Superior temporal gyrus (tissue), 1 donor: ENCODE data around the gene CEP43.

Source experiments
- DNase-seq: peaks from one replicate; pipeline ENCODE4 v3.0.0-alpha.2; 2016; ENCODE audit errors: extremely low spot score

The CEP43 gene

GRCh38 chr6:166966268-166966667 lies 32.9 kb upstream of the CEP43 start:
- no peak for DNase-seq

DNA sequence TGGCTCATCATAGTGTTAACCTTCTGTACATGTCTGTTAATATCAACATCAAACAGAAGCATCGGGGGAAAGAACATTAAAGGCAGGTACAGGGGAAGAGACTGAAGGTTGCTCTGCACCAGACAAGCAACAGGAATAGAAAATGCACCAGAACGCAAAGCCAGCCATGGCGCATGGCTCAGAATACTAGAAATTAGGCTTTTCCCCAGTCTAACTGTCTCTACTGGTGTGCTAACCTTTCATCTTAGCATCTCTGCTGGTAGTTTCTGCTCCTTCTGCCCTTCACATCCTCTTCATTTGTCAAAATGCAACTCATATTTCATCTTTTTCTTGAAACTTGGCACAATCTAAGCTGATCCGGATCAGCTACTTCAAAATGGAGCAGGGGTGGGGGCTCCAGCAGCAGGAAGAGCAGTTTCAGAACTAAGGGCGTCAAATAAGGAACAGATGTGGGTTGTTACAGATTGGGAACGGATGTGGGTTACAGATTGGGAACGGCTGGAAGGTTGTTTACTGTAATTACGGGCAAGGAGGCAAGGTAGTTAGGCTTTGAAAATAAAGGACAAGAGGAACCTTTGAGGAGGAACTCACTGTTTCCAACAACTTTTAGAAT lies 29.7 kb upstream of the CEP43 start:
- DNase-seq: no peak

DNA sequence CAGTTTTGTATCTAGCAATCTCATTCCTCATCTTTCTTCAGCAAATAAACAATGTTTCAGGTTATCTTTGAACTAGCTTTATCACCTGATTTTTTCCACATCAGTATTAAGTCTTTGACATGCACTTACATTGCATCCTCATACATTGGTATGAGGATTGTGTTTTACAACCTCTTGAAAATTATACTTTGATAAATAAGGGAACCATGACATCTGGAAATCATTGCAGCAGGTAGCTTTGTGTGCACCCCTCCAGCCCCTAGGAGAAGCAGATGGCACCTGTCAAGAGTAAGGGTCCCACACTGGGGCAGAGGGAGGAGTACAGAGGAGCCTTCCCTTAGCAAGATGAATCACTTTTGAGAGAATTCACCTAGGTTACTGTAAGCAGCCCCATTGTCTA lies 29.1 kb upstream of the CEP43 start:
- DNase-seq: no peak

GRCh38 chr6:166970776-166971175 lies 28.4 kb upstream of the CEP43 start:
- no peak for DNase-seq

GRCh38 chr6:166971271-166971670 lies 27.9 kb upstream of the CEP43 start:
- DNase-seq: no peak

DNA sequence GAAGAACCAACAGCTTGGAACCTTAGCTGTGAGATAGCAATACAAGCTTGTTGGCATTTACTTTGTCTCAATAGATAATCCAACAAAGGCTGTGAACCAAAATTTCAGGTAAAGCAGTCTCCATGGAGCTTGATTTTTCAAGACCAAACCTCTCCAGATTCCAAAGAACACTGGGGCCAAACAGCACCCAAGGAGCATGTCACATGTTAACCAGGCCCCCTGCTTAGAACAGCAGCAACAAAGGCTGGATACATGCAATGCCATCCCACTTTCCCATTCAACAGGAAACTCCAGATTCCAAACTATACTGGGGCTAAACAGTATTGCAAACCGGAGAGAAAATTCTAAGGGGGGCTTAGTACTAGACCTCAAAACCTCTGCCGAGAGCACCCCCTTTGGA lies 27.1 kb upstream of the CEP43 start:
- no peak for DNase-seq

GRCh38 chr6:166976636-166977035 lies 22.6 kb upstream of the CEP43 start:
- DNase-seq: no peak

- no peak for DNase-seq
Measured at GRCh38 chr6:166977621-166978525, 21.3 kb upstream of the CEP43 start.

- no peak for DNase-seq
Measured at GRCh38 chr6:166980738-166981137, 18.5 kb upstream of the CEP43 start.

- DNase-seq: no peak
Measured at GRCh38 chr6:166987448-166987847, 11.7 kb upstream of the CEP43 start.

- DNase-seq: no peak
Measured at GRCh38 chr6:166987930-166988329, 11.3 kb upstream of the CEP43 start.

- no peak for DNase-seq
Measured at GRCh38 chr6:166988674-166989201, 10.5 kb upstream of the CEP43 start.

GRCh38 chr6:166989427-166990032 lies 9.7 kb upstream of the CEP43 start:
- peak; percentile 76 for DNase-seq

GRCh38 chr6:166996406-166996805 lies 2.8 kb upstream of the CEP43 start:
- no peak for DNase-seq

DNA sequence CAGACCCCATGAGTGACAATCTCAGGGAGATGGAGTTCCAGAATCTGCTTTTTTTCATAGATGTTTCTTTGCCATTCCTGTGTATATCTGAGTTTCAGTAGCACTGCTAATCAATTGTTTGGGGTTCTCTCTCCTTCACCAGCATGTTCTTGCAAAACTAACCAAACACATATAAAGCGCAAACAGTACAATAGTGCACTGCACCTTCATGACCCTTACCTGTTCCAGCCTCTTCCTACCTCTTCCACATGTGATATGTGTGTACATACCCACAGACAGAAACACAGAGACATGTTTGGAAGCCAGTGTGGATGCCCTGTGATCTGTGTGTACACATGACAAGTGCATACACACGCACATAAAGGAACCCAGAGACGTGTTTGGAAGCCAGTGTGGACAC lies 1.8 kb upstream of the CEP43 start:
- no peak for DNase-seq

- peak; percentile 53 for DNase-seq
Measured at GRCh38 chr6:166997768-166998255, 1.4 kb upstream of the CEP43 start.

- no peak for DNase-seq
Measured at GRCh38 chr6:166998256-166999144, 697 bp upstream of the CEP43 start.

GRCh38 chr6:166999884-167000253 lies 672 bp downstream of the CEP43 start:
- DNase-seq: no peak

- DNase-seq: no peak
Measured at GRCh38 chr6:167000759-167001158, 1.6 kb downstream of the CEP43 start.

GRCh38 chr6:167005350-167006159 lies 6.4 kb downstream of the CEP43 start:
- no peak for DNase-seq

DNA sequence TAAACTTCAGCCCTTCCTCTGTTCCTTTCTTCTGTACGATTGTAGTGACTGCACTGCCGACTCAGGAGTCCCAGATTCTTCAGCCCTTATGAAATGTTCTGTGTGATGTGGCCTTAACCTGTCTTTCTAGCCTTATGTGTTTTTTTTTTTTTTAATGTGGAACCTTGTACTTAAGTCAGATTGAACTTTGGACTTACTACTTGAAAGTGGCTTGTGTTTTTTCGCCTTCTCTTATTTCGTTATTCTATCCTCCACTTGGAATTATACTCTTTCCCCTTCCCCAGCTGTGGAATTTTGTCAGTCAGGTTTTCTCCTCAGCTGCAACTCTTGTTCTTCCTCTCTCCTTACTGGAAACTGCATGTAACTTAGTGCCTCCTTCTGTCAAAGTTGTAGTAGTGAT lies 8.8 kb downstream of the CEP43 start:
- DNase-seq: no peak
